Measurements from ENCODE around the gene VARS2.

The VARS2 gene

GRCh38 chr6:30884521-30885480 lies 29.2 kb upstream of the VARS2 start:
- peak; percentile 73 for DNase-seq

GRCh38 chr6:30885481-30885998 lies 28.5 kb upstream of the VARS2 start:
- no peak for DNase-seq

GRCh38 chr6:30885999-30886896 lies 27.8 kb upstream of the VARS2 start:
- DNase-seq = no peak

GRCh38 chr6:30886897-30887255 lies 27.2 kb upstream of the VARS2 start:
- no peak for DNase-seq

- DNase-seq = no peak
Measured at GRCh38 chr6:30887901-30888815, 25.9 kb upstream of the VARS2 start.

GRCh38 chr6:30888816-30889495 lies 25.1 kb upstream of the VARS2 start:
- no peak for DNase-seq

GRCh38 chr6:30889496-30889885 lies 24.5 kb upstream of the VARS2 start:
- no peak for DNase-seq

GRCh38 chr6:30889921-30890645 lies 24.0 kb upstream of the VARS2 start:
- DNase-seq = no peak

GRCh38 chr6:30890646-30891449 lies 23.2 kb upstream of the VARS2 start:
- no peak for DNase-seq

GRCh38 chr6:30891450-30891723 lies 22.7 kb upstream of the VARS2 start:
- no peak for DNase-seq

GRCh38 chr6:30891816-30892538 lies 22.1 kb upstream of the VARS2 start:
- DNase-seq = no peak

- no peak for DNase-seq
Measured at GRCh38 chr6:30893001-30893591, 20.9 kb upstream of the VARS2 start.

- DNase-seq = no peak
Measured at GRCh38 chr6:30893666-30894065, 20.4 kb upstream of the VARS2 start.

GRCh38 chr6:30894381-30894780 lies 19.7 kb upstream of the VARS2 start:
- DNase-seq = no peak

GRCh38 chr6:30894935-30895334 lies 19.1 kb upstream of the VARS2 start:
- no peak for DNase-seq

GRCh38 chr6:30895343-30895742 lies 18.7 kb upstream of the VARS2 start:
- DNase-seq = no peak

- no peak for DNase-seq
Measured at GRCh38 chr6:30896541-30896940, 17.5 kb upstream of the VARS2 start.

- no peak for DNase-seq
Measured at GRCh38 chr6:30897882-30898281, 16.2 kb upstream of the VARS2 start.

- no peak for DNase-seq
Measured at GRCh38 chr6:30898750-30899360, 15.2 kb upstream of the VARS2 start.
